Neural cell (in vitro differentiated cells): ENCODE results near the gene USP16. TPM values are rescaled to one million over a fixed set of nuclear protein-coding genes. Genes with fewer than 3 reads are reported as not detected.

Experiments
- H2AFZ ChIP-seq: fragments of 200-600, 300-800 bp; sonication (generic), shearing (Covaris generic); 2 replicates; pipeline ENCODE4 v1.6.0; 2014; ENCODE audit warnings: low read depth, mild to moderate bottlenecking, antibody characterized with exemption, low read length, moderate library complexity
- H3F3A ChIP-seq: fragments of 200-600 bp; shearing (Covaris generic); 2 replicates; pipeline ENCODE4 v1.6.1; 2016; ENCODE audit warnings: mild to moderate bottlenecking, moderate library complexity, mixed read lengths, antibody characterized with exemption, low read length; ENCODE audit not compliant: insufficient read depth, poor library complexity, severe bottlenecking
- H3K27ac ChIP-seq: fragments of 200-600, 300-800 bp; sonication (generic), shearing (Covaris generic); 2 replicates; pipeline ENCODE4 v1.5.1; 2014; ENCODE audit warnings: mild to moderate bottlenecking, low read length, moderate library complexity
- H3K27me3 ChIP-seq: fragments of 300-800, 200-600 bp; sonication (generic), shearing (Covaris generic); 2 replicates; pipeline ENCODE4 v1.6.0; 2014; ENCODE audit warnings: mild to moderate bottlenecking, low read depth, low read length, moderate library complexity; ENCODE audit not compliant: insufficient read depth
- H3K36me3 ChIP-seq: fragments of 300-800, 200-600 bp; sonication (generic), shearing (Covaris generic); 2 replicates; pipeline ENCODE4 v1.5.1; 2014; ENCODE audit warnings: mild to moderate bottlenecking, antibody characterized with exemption, low read length, moderate library complexity; ENCODE audit not compliant: insufficient read depth
- H3K4me2 ChIP-seq: fragments of 300-800, 200-600 bp; sonication (generic), shearing (Covaris generic); 2 replicates; pipeline ENCODE4 v1.6.0; 2014; ENCODE audit warnings: mild to moderate bottlenecking, low read length
- H3K4me3 ChIP-seq: fragments of 300-800, 200-600 bp; sonication (generic), shearing (Covaris generic); 2 replicates; pipeline ENCODE4 v1.5.1; 2014; ENCODE audit warnings: mild to moderate bottlenecking, low read length, moderate library complexity
- H3K79me2 ChIP-seq: fragments of 200-600 bp; shearing (Covaris generic); replicated peaks from 2 replicates; pipeline ENCODE4 v1.6.0; 2014; ENCODE audit warnings: mild to moderate bottlenecking, low read length, moderate library complexity; ENCODE audit not compliant: insufficient read depth
- H3K9ac ChIP-seq: fragments of 300-800, 200-600 bp; sonication (generic), shearing (Covaris generic); 2 replicates; pipeline ENCODE4 v1.6.1; 2016; ENCODE audit warnings: mild to moderate bottlenecking, low read length, mixed read lengths
- H3K9me2 ChIP-seq: fragments of 200-600 bp; shearing (Covaris generic); 2 replicates; pipeline ENCODE4 v1.6.1; 2016; ENCODE audit warnings: mild to moderate bottlenecking, low read length, mixed read lengths; ENCODE audit not compliant: insufficient read depth
- H3K9me3 ChIP-seq: fragments of 200-600, 300-800 bp; sonication (generic), shearing (Covaris generic); 2 replicates; pipeline ENCODE4 v1.6.1; 2016; ENCODE audit warnings: mild to moderate bottlenecking, mixed run types, low read length, moderate library complexity, mixed read lengths
- H4K20me1 ChIP-seq: fragments of 200-600 bp; shearing (Covaris generic); 2 replicates; pipeline ENCODE4 v1.6.1; 2016; ENCODE audit warnings: mild to moderate bottlenecking, mixed run types; ENCODE audit not compliant: insufficient read depth
- CTCF ChIP-seq: fragments of 450-650 bp; IDR thresholded peaks from 2 replicates; pipeline ENCODE4 v1.5.1; 2014; ENCODE audit warnings: antibody characterized with exemption, mild to moderate bottlenecking, moderate library complexity; ENCODE audit not compliant: poor library complexity, severe bottlenecking
- EP300 ChIP-seq: fragments of 450-650 bp; conservative IDR thresholded peaks from 2 replicates; pipeline ENCODE4 v1.6.1; 2014; ENCODE audit warnings: antibody characterized with exemption, mild to moderate bottlenecking, moderate library complexity; ENCODE audit not compliant: poor library complexity, severe bottlenecking
- EZH2 ChIP-seq: fragments of 200-600, 300-800 bp; shearing (Covaris generic), sonication (generic); IDR thresholded peaks from 2 replicates; pipeline ENCODE4 v1.6.1; 2014; ENCODE audit warnings: antibody characterized with exemption, low read length, borderline replicate concordance, mild to moderate bottlenecking; ENCODE audit not compliant: insufficient read depth, poor library complexity, severe bottlenecking
- MXI1 ChIP-seq: fragments of 450-650 bp; conservative IDR thresholded peaks from 2 replicates; pipeline ENCODE4 v1.6.1; 2014; ENCODE audit warnings: antibody characterized with exemption, mild to moderate bottlenecking; ENCODE audit not compliant: poor library complexity, severe bottlenecking
- POLR2AphosphoS5 ChIP-seq: IDR thresholded peaks from 2 replicates; pipeline ENCODE4 v1.6.1; 2012
- RAD21 ChIP-seq: fragments of 450-650 bp; conservative IDR thresholded peaks from 2 replicates; pipeline ENCODE4 v1.6.1; 2014; ENCODE audit warnings: antibody characterized with exemption, mild to moderate bottlenecking, moderate library complexity
- REST ChIP-seq: IDR thresholded peaks from 2 replicates; pipeline ENCODE4 v1.6.1; 2012; ENCODE audit warnings: borderline replicate concordance
- SMC3 ChIP-seq: fragments of 450-650 bp; conservative IDR thresholded peaks from 2 replicates; pipeline ENCODE4 v1.6.1; 2014; ENCODE audit warnings: antibody characterized with exemption, mild to moderate bottlenecking, moderate library complexity; ENCODE audit not compliant: poor library complexity
- TAF1 ChIP-seq: IDR thresholded peaks from 2 replicates; pipeline ENCODE4 v1.6.1; 2012; ENCODE audit warnings: low read depth
- polyA plus RNA-seq: library from polyadenylated mRNA; depleted of rRNA; stranded (reverse); fragments of >200 nt; gene quantifications from 2 replicates; pipeline ENCODE4 v1.2.3, GENCODE V29; 2014

USP16 gene
- polyA plus RNA-seq, 1 donor from 2014 or later: 38.5 TPM

- Histone ChIP-seq H3K79me2 (no peaks in the 10 kb centered on the region), H3K4me2 (no peak overlapping the region), H3K9me3 (no peaks in the 10 kb centered on the region), H3K27me3 (no peaks in the 10 kb centered on the region), H3K9me2 (no peaks in the 10 kb centered on the region), H3K36me3 (no peaks in the 10 kb centered on the region), H2AFZ (no peak overlapping the region), H4K20me1 (no peaks in the 10 kb centered on the region), H3K27ac (no peak overlapping the region), H3F3A (no peaks in the 10 kb centered on the region), H3K9ac (no peak overlapping the region), H3K4me3 (no peak overlapping the region)
- TF ChIP-seq RAD21 (no peak), EZH2 (no peak), SMC3 (no peak), REST (no peak), MXI1 (no peak), EP300 (no peak), CTCF (no peak), TAF1 (no peak), POLR2AphosphoS5 (no peak)
Observed at GRCh38 chr21:29091033-29091432, 66.6 kb downstream of the USP16 start.

GRCh38 chr21:29092102-29092959 lies 67.9 kb downstream of the USP16 start:
- Histone ChIP-seq H3K27me3 (no peaks in the 10 kb centered on the region), H3F3A (no peaks in the 10 kb centered on the region), H4K20me1 (no peaks in the 10 kb centered on the region), H3K4me2 (no peak overlapping the region), H3K79me2 (no peaks in the 10 kb centered on the region), H2AFZ (no peak overlapping the region), H3K4me3 (no peak overlapping the region), H3K36me3 (no peaks in the 10 kb centered on the region), H3K9me2 (no peaks in the 10 kb centered on the region), H3K9me3 (no peaks in the 10 kb centered on the region), H3K27ac (no peak overlapping the region), H3K9ac (no peak overlapping the region)
- TF ChIP-seq EP300 (no peak), POLR2AphosphoS5 (no peak), MXI1 (no peak), RAD21 (no peak)
